WI38 (cell line): ENCODE results near the gene MUC2.
"Not testable (repeated sequence)": the region's sequence is repeated elsewhere in the genome, so short reads cannot be mapped to it uniquely, and the experiment has no call there.

Experiments
- H3K4me3 ChIP-seq: 2 replicates; pipeline ENCODE4 v1.5.1; 2011; ENCODE audit warnings: low read depth, mild to moderate bottlenecking, control low read depth, low read length
- TF ChIP-seq, protein P1 (sequence below): IDR thresholded peaks from 2 replicates; pipeline ENCODE4 v1.5.1; 2012; ENCODE audit warnings: low read depth, mild to moderate bottlenecking, control low read depth, low read length

The MUC2 gene

DNA sequence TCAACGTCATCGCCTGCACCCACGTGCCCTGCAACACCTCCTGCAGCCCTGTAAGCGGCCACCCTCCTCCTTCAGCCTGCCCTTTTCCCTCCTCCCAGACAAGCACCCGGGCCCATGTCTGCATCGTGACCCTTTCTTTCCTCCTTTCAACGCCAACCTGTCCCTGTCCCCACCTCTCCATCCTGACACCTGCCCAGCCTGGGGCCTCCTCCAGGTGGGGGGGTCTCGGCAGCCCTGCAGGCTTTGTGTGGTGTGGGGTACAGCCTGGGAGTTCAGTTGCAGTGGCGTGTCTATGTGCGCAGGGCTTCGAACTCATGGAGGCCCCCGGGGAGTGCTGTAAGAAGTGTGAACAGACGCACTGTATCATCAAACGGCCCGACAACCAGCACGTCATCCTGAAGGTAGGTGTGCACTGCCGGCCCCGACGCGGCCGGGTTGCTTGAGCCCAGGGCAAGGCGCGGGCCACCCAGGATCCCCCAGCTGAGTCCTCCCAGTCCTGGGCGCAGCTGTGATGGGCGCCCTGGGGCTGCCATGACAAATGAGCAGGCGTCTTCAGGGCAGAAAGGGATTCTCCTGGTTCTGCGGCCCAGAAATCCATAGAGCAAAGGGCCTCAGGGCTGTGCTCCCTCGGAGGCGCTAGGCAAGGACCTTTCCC is 33.7 kb downstream of the MUC2 start:
- TF ChIP-seq, protein P1, sequence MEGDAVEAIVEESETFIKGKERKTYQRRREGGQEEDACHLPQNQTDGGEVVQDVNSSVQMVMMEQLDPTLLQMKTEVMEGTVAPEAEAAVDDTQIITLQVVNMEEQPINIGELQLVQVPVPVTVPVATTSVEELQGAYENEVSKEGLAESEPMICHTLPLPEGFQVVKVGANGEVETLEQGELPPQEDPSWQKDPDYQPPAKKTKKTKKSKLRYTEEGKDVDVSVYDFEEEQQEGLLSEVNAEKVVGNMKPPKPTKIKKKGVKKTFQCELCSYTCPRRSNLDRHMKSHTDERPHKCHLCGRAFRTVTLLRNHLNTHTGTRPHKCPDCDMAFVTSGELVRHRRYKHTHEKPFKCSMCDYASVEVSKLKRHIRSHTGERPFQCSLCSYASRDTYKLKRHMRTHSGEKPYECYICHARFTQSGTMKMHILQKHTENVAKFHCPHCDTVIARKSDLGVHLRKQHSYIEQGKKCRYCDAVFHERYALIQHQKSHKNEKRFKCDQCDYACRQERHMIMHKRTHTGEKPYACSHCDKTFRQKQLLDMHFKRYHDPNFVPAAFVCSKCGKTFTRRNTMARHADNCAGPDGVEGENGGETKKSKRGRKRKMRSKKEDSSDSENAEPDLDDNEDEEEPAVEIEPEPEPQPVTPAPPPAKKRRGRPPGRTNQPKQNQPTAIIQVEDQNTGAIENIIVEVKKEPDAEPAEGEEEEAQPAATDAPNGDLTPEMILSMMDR: no peak
- no peak overlapping the region for H3K4me3 ChIP-seq

DNA sequence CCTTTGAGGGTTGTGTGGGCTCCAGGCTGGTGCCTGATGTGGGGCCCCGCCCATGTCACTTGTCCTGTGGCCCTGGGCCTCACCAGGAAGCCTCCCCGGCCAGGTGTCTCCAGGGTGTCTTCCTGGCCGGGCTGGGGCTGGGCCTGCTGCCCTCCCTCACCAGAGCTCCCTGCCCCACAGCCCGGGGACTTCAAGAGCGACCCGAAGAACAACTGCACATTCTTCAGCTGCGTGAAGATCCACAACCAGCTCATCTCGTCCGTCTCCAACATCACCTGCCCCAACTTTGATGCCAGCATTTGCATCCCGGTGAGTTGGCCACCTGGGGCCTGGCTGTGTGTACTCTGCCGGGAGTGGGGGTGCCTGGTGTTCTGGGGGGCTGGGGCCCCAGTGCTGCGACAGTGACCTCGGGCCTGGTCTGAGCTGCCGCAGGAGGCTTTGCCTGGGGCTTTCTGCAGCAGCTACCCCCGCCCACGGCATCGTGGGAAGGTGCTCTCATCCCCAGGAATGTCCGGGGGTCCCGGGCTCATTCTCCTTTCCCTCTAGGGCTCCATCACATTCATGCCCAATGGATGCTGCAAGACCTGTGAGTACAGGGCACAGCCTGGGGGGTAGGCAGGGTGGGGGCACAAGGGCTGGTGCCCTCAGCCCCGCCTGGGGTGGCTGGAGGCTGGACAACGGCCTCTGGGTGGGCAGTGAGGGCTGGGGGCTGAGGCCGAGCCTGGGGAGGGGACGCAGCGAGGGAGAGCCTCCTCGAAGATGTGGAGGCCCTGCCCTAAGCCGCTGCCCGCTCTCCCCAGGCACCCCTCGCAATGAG is 34.6 kb downstream of the MUC2 start:
- TF ChIP-seq, protein P1: no peak

DNA sequence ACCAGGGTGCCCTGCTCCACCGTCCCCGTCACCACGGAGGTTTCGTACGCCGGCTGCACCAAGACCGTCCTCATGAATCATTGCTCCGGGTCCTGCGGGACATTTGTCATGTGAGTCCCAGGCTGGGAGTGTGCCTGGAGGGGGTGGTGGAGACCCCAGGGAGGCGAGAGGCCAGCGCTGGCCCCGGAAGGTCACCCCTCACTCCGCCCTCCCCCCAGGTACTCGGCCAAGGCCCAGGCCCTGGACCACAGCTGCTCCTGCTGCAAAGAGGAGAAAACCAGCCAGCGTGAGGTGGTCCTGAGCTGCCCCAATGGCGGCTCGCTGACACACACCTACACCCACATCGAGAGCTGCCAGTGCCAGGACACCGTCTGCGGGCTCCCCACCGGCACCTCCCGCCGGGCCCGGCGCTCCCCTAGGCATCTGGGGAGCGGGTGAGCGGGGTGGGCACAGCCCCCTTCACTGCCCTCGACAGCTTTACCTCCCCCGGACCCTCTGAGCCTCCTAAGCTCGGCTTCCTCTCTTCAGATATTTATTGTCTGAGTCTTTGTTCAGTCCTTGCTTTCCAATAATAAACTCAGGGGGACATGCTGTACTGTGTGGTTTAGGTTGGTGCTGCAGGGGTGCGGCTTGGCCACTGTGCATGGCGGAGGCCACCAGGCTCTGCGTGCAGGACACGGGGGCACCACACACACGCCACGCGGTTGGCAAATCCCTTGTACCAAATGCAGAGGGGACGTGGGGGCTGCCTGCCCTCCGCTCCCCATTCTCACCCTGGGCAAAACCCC is 35.4 kb downstream of the MUC2 start:
- TF ChIP-seq, protein P1: no peak
- no peak overlapping the region for H3K4me3 ChIP-seq

More for the DNA sequence above, 34.6 kb downstream of the MUC2 start:
- no peak overlapping the region for H3K4me3 ChIP-seq

DNA sequence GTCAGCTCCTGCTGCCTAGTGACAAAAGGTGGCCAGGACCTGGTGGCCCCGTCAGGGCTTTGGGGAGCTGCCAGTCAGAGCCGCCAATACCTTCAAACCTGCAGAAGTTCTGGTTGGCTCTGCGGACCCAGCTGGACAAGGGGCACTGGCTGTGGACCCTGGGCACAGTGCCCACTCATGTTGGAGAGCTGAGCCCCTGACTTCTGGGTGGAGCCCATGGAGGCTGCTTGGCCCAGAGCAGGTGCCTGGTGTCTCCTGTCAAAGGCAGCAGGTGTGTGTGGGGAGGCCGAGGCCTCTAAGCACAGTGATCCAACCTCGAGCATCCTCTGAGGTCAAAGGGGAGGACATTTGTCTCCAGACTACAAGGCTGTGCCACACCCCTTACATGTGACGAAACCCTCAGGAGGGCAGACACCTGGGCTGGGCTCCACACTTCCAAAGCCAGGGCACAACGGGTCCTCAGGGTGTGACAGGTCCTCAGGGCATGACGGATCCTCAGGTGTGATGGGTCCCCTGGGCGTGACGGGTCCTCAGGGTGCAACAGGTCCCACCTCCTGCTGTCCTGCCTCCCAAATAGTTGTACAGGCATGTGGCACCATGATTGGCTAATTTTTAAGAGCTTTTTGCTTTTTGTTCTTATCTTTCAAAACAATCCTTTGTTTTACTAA is 37.0 kb downstream of the MUC2 start:
- no peak overlapping the region for H3K4me3 ChIP-seq
- TF ChIP-seq, protein P1: no peak

DNA sequence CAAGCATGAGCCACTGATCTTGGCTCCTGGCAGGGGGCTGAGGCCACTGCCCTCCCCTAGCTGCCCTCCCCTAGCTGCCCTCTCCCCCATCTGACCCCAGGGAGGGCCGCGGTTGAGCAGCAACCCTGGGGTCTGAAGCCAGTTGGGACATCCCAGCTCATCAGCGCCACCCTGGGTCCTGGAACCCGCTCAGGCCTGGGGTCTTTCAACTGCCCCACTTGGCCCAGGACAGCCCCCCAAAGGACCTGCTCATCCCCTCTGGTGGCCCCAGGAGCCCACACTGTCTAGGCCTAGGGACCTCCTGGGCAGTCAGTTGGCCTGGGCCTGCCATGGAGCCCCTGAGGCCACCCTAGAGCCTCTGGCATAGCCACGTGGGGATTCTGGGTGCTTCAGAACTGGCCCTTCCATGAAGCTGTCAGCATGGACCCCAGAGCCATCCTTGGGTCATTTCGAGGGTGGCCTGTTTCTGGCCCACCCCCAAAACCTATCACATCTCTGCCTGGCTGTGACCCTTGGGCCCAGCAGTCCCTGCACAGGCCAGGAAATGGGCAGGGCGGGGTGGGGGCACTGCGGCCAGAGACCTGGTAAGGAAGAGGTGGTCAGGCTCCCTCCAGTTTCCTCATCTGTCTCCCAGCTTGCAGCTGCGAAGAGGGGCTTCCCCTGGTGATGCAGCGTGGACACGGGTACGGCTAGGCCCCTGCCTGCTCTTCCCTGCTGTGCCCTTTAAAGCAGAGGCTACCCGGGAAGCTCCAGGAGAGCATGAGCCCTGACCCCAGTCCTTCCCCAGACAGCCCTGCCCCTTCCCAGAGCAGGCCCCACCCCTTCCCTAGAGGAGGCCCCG is 37.9 kb downstream of the MUC2 start:
- TF ChIP-seq, protein P1: no peak
- H3K4me3 ChIP-seq: no peak overlapping the region

DNA sequence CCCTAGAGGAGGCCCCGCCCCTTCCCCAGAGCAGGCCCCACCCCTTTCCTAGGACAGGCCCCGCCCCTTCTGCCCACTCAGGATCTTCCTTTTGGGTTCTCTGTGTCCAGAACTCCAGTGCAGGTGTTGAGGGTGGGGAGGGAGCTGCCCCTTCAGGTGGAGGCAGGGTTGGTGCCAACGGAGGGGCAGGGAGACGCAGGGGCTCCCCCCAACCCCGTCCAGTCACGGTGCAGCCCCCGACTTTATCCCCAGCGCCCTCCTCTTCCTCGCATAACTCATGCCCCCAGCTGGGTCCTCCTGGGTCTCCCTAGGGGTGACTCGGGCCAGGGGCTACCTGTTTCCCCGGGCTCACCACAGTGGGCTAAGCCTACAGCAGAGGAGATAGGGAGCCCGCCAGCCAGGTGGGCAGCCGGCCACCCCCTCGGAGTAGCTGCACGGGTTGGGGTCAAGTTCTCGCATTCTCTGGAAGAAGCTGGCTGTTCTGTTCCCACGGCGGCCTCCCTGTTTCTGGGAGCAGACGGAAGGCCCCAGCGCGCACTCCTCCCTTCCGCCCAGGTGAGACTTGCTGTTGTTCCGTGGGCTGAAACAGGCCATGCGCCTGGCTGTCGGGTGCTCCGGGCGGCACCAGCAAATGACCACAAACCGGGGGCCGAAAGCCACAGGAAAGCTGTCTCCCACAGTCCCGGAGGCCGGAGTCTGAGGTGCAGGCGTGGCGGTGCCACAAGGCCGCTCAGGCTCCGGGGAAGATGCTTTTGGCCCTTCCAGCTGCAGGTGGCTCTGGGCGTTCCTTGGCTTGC is 38.9 kb downstream of the MUC2 start:
- TF ChIP-seq, protein P1: no peak
- no peak overlapping the region for H3K4me3 ChIP-seq

DNA sequence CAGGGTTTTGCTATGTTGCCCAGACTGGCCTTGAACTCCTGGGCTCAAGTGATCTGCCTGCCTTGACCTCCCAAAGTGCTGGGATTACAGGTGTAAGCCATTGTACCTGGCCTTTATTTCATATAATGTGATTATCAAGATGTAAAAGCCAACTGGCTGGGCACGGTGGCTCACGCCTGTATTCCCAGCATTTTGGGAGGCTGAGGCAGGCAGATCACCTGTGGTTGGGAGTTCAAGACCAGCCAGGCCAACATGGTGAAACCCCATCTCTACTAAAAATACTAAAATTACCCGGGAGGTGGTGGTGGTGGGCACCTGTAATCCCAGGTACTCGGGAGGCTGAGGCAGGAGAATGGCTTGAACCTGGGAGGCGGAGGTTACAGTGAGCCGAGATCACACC is 40.6 kb downstream of the MUC2 start:
- not testable (repeated sequence) for H3K4me3 ChIP-seq
